Neural progenitor cell (in vitro differentiated cells): ENCODE results near the gene ZNF682. TPM values are rescaled to one million over a fixed set of nuclear protein-coding genes. Genes with fewer than 3 reads are reported as not detected.
A peak's percentile ranks its signal among the peaks of the same experiment; 100 is the strongest.
"Not testable (repeated sequence)": the region's sequence is repeated elsewhere in the genome, so short reads cannot be mapped to it uniquely, and the experiment has no call there.

Source experiments
- DNase-seq: peaks from one replicate; pipeline ENCODE4 v3.0.0-alpha.2; 2016; ENCODE audit warnings: low spot score
- H2AFZ ChIP-seq: fragments of 200-600 bp; sonication (generic); replicated peaks from 2 replicates; pipeline ENCODE4 v1.6.1; 2016; ENCODE audit warnings: antibody characterized with exemption
- H3F3A ChIP-seq: fragments of 200-600 bp; sonication (generic); 2 replicates; pipeline ENCODE4 v1.6.1; 2016; ENCODE audit warnings: antibody characterized with exemption, low read depth
- H3K27ac ChIP-seq: fragments of 200-600 bp; sonication (generic); 2 replicates; pipeline ENCODE4 v1.5.1; 2016; ENCODE audit warnings: mild to moderate bottlenecking
- H3K27me3 ChIP-seq: fragments of 200-600 bp; sonication (generic); 2 replicates; pipeline ENCODE4 v1.6.1; 2016; ENCODE audit warnings: mild to moderate bottlenecking, moderate library complexity
- H3K36me3 ChIP-seq: fragments of 200-600 bp; sonication (generic); 2 replicates; pipeline ENCODE4 v1.5.1; 2016
- H3K4me1 ChIP-seq: fragments of 200-600 bp; sonication (generic); 2 replicates; pipeline ENCODE4 v1.6.1; 2016; ENCODE audit warnings: mixed run types
- H3K4me2 ChIP-seq: fragments of 200-600 bp; sonication (generic); 2 replicates; pipeline ENCODE4 v1.6.1; 2016
- H3K4me3 ChIP-seq: fragments of 200-600 bp; sonication (generic); 2 replicates; pipeline ENCODE4 v1.5.1; 2016
- H3K79me2 ChIP-seq: fragments of 200-600 bp; sonication (generic); 2 replicates; pipeline ENCODE4 v1.6.1; 2016; ENCODE audit warnings: low read depth
- H3K9ac ChIP-seq: fragments of 200-600 bp; sonication (generic); 2 replicates; pipeline ENCODE4 v1.6.1; 2016
- H3K9me3 ChIP-seq: fragments of 200-600 bp; sonication (generic); 2 replicates; pipeline ENCODE4 v1.5.1; 2016; ENCODE audit warnings: low read depth
- H4K20me1 ChIP-seq: fragments of 200-600 bp; sonication (generic); 2 replicates; pipeline ENCODE4 v1.6.1; 2016; ENCODE audit warnings: low read depth
- H3K27ac Mint-ChIP-seq: 3 replicates; pipeline ENCODE4 v1.8.0; 2021; ENCODE audit warnings: mixed read lengths
- H3K27me3 Mint-ChIP-seq: 2 replicates; pipeline ENCODE4 v1.8.0; 2022; ENCODE audit warnings: low read depth, mild to moderate bottlenecking, inconsistent platforms, moderate library complexity, mixed read lengths; ENCODE audit not compliant: insufficient read depth
- H3K36me3 Mint-ChIP-seq: 3 replicates; pipeline ENCODE4 v1.8.0; 2021; ENCODE audit warnings: mixed read lengths
- H3K4me1 Mint-ChIP-seq: 3 replicates; pipeline ENCODE4 v1.8.0; 2021; ENCODE audit warnings: mixed read lengths
- H3K4me3 Mint-ChIP-seq: 3 replicates; pipeline ENCODE4 v1.8.0; 2021; ENCODE audit warnings: mild to moderate bottlenecking, moderate library complexity, mixed read lengths
- H3K9me3 Mint-ChIP-seq: 3 replicates; pipeline ENCODE4 v1.8.0; 2020; ENCODE audit warnings: mixed read lengths
- EZH2 ChIP-seq: fragments of 200-600 bp; sonication (generic); IDR thresholded peaks from 2 replicates; pipeline ENCODE4 v1.6.1; 2017; ENCODE audit warnings: antibody characterized with exemption, mild to moderate bottlenecking, moderate library complexity
- EZH2phosphoT487 ChIP-seq: fragments of 200-600 bp; sonication (generic); IDR thresholded peaks from 2 replicates; pipeline ENCODE4 v1.6.1; 2017; ENCODE audit warnings: antibody characterized with exemption
- total RNA-seq: library from RNA; depleted of rRNA; stranded (reverse); fragments of >200 nt; gene quantifications from 2 replicates; pipeline ENCODE4 v1.2.3, GENCODE V29; 2015; ENCODE audit warnings: low replicate concordance
- TF ChIP-seq, protein P1 (sequence below): fragments of 200-600 bp; sonication (generic); IDR thresholded peaks from 2 replicates; pipeline ENCODE4 v1.5.1; 2017; ENCODE audit warnings: antibody characterized with exemption, mild to moderate bottlenecking

Gene ZNF682
- total RNA-seq = 26.9 and 27.7 TPM in 2 replicates

DNA sequence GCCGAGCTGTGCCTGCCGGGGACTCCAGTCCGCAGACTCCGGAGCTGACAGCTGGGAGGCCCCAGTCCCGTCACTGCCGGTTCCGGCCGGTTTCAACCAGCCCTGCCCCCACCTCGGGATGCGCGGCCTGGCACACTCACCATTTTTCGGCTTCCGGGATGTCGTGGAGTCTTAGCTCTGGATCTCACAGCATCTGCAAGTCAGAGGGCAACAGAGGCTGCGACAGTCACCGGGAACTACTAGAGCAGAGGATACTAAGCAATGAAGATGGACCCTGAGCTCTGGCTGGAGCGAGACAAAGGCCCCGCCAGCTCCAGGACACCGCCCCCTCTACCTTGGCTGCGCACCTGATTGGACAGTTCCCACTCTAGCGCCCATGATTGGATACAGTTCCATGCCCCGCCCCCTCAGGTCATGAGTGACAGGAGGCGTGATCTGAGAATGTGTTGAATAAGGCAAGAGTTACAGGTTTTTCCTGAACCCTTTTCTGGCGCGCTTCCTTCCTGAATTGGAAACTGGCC, at the start of gene ZNF682:
ZNF682 (minus strand) TSS at position 303 of the 521 bp plus-strand sequence; CDS start at position 143, 160 bp downstream.
- Histone ChIP-seq H3F3A (peaks cover 13% of the 10 kb centered on the region), H3K4me2 (peak within 1 kb of the TSS; percentile 77), H2AFZ (peak within 1 kb of the TSS; percentile 88), H3K9ac (peak within 1 kb of the TSS; percentile 91), H3K27me3 (no peaks in the 10 kb centered on the region), H3K9me3 (no peaks in the 10 kb centered on the region), H3K27ac (peak within 1 kb of the TSS; percentile 99), H3K36me3 (no peaks in the 10 kb centered on the region), H4K20me1 (peaks cover 13% of the 10 kb centered on the region), H3K79me2 (peaks cover 45% of the 10 kb centered on the region), H3K4me3 (peak within 1 kb of the TSS; percentile 81), H3K4me1 (peaks cover 9% of the 10 kb centered on the region)
- peaks cover 22% of the 10 kb centered on the region for H3K36me3 Mint-ChIP-seq
- peak within 1 kb of the TSS; percentile 97 for H3K4me3 Mint-ChIP-seq
- peaks cover 40% of the 10 kb centered on the region for H3K9me3 Mint-ChIP-seq
- DNase-seq = peak; percentile 99
- H3K27me3 Mint-ChIP-seq = peaks cover 2% of the 10 kb centered on the region
- peak within 1 kb of the TSS; percentile 96 for H3K27ac Mint-ChIP-seq
- TF ChIP-seq EZH2phosphoT487 = no peak
- no peak for TF ChIP-seq EZH2
- TF ChIP-seq, protein P1, sequence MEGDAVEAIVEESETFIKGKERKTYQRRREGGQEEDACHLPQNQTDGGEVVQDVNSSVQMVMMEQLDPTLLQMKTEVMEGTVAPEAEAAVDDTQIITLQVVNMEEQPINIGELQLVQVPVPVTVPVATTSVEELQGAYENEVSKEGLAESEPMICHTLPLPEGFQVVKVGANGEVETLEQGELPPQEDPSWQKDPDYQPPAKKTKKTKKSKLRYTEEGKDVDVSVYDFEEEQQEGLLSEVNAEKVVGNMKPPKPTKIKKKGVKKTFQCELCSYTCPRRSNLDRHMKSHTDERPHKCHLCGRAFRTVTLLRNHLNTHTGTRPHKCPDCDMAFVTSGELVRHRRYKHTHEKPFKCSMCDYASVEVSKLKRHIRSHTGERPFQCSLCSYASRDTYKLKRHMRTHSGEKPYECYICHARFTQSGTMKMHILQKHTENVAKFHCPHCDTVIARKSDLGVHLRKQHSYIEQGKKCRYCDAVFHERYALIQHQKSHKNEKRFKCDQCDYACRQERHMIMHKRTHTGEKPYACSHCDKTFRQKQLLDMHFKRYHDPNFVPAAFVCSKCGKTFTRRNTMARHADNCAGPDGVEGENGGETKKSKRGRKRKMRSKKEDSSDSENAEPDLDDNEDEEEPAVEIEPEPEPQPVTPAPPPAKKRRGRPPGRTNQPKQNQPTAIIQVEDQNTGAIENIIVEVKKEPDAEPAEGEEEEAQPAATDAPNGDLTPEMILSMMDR = no peak
- peaks cover 11% of the 10 kb centered on the region for H3K4me1 Mint-ChIP-seq

- H3K36me3 Mint-ChIP-seq = peaks cover 63% of the 10 kb centered on the region
- Histone ChIP-seq H3K4me3 (peak overlapping the region; percentile 26), H3K79me2 (peaks cover 100% of the 10 kb centered on the region), H3F3A (peaks cover 25% of the 10 kb centered on the region), H3K4me1 (peaks cover 53% of the 10 kb centered on the region), H3K27ac (peak overlapping the region; percentile 80), H4K20me1 (peaks cover 39% of the 10 kb centered on the region), H3K4me2 (peak overlapping the region; percentile 83)
- not testable (repeated sequence) for H3K27me3 ChIP-seq, H3K9ac ChIP-seq, H3K9me3 ChIP-seq, H3K4me1 Mint-ChIP-seq, H3K36me3 ChIP-seq, H3K27ac Mint-ChIP-seq, H3K27me3 Mint-ChIP-seq, DNase-seq, H2AFZ ChIP-seq, H3K4me3 Mint-ChIP-seq
- peaks cover 79% of the 10 kb centered on the region for H3K9me3 Mint-ChIP-seq
These were observed 43.6 kb upstream of the ZNF682 start for GRCh38 chr19:20082876-20083275.

GRCh38 chr19:20082232-20082833, 43.0 kb upstream of the ZNF682 start:
- H3K4me3 Mint-ChIP-seq, H3K9me3 ChIP-seq, H3K4me1 Mint-ChIP-seq: not testable (repeated sequence)

DNA sequence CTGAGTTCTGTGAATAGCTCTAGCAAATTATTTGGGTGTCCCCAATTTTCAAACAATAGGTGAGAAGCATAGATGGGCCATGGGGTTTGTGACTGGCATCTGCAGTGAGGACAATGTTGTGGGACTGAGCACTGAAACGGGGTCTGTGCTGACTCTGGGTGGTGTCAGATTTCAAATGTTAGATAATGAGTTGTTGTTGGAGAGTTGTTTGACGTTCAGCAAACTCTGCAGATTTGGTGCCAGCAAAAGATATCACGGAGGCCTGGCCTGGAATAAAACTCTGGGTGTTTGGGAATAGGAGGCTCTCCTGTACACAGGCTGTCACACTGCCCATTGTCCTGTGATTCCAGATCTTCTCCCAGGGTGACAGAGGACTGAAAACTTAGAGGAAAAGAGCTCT, 41.4 kb upstream of the ZNF682 start:
- no peak overlapping the region for H3K9ac ChIP-seq
- H3K4me3 ChIP-seq = peak overlapping the region; percentile 80
- H3K4me1 ChIP-seq = peaks cover 41% of the 10 kb centered on the region
- peaks cover 78% of the 10 kb centered on the region for H3K79me2 ChIP-seq
- no peak overlapping the region for H3K27ac ChIP-seq
- no peaks in the 10 kb centered on the region for H3K36me3 ChIP-seq
- peaks cover 25% of the 10 kb centered on the region for H3F3A ChIP-seq
- no peak overlapping the region for H2AFZ ChIP-seq
- peaks cover 4% of the 10 kb centered on the region for H3K4me1 Mint-ChIP-seq
- no peaks in the 10 kb centered on the region for H3K27me3 ChIP-seq
- TF ChIP-seq, protein P1 = no peak
- no peak for TF ChIP-seq EZH2phosphoT487
- no peak for TF ChIP-seq EZH2
- no peak for DNase-seq
- peaks cover 6% of the 10 kb centered on the region for H3K27me3 Mint-ChIP-seq
- H4K20me1 ChIP-seq = peaks cover 30% of the 10 kb centered on the region
- peak overlapping the region; percentile 83 for H3K4me2 ChIP-seq
- H3K27ac Mint-ChIP-seq = no peak overlapping the region
- peaks cover 82% of the 10 kb centered on the region for H3K9me3 Mint-ChIP-seq
- peak overlapping the region; percentile 67 for H3K4me3 Mint-ChIP-seq
- peaks cover 52% of the 10 kb centered on the region for H3K36me3 Mint-ChIP-seq
- no peaks in the 10 kb centered on the region for H3K9me3 ChIP-seq

More at GRCh38 chr19:20082232-20082833, 43.0 kb upstream of the ZNF682 start:
- peaks cover 25% of the 10 kb centered on the region for H3F3A ChIP-seq
- H2AFZ ChIP-seq, H3K9ac ChIP-seq, H3K36me3 ChIP-seq, H3K27me3 ChIP-seq, H3K27me3 Mint-ChIP-seq, H3K27ac Mint-ChIP-seq: not testable (repeated sequence)
- peaks cover 37% of the 10 kb centered on the region for H4K20me1 ChIP-seq
- peaks cover 95% of the 10 kb centered on the region for H3K79me2 ChIP-seq
- H3K36me3 Mint-ChIP-seq = peaks cover 58% of the 10 kb centered on the region
- peak overlapping the region; percentile 83 for H3K4me2 ChIP-seq
- peak overlapping the region; percentile 80 for H3K27ac ChIP-seq
- peak overlapping the region; percentile 26 for H3K4me3 ChIP-seq
- peaks cover 50% of the 10 kb centered on the region for H3K4me1 ChIP-seq
- H3K9me3 Mint-ChIP-seq = peaks cover 76% of the 10 kb centered on the region
- DNase-seq = peak; percentile 23
